Activated T-helper 1 cell treated with anti-CD3 and anti-CD28 coated beads, Interleukin-2, amount 50 U/mL, for 16 hours (primary cell): Measurements from ENCODE around the gene CHRNA10.

Experiments
- DNase-seq, 2 donors: peaks; one replicate each; pipeline ENCODE4 v3.0.0-alpha.2; 2020; ENCODE audit warnings: low read depth in 1 of 2, low spot score in 1 of 2

Gene CHRNA10

DNA sequence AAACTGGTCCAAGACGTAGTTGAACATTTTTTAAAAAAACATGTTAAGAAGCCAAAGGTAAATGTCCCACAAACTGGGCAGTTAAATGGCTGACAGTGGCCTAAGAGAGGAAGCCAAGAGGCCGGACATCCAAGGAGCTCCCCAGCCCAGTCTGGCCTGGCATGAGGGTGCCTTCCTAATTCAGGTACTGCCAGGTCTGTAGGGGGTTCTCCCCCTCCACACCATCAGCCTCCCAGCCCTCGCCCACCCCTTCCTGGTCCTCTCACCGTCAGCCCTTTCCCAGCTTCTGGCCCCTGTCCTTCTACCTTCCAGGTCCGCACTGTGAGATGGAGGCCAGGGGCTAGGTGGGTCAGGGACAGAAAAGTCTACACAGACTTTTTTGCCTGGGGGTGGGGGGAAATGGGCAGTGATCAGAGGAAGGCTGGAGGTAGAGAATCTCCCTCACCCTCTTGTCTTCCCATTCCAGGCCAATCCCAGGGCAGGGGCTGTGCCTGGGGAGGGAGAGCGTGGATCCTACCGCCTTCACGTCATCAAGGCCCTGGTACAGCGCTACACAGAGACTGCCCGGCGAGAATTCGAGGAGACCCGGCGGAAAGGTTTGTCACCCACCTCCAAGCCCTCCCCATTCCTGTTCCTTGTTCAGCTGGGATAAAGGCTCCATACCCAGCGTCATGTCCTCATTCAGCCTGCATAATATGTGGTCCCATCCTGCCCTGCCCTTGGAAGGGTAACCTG lies 35.4 kb downstream of the CHRNA10 start:
- DNase-seq, result no peak

DNA sequence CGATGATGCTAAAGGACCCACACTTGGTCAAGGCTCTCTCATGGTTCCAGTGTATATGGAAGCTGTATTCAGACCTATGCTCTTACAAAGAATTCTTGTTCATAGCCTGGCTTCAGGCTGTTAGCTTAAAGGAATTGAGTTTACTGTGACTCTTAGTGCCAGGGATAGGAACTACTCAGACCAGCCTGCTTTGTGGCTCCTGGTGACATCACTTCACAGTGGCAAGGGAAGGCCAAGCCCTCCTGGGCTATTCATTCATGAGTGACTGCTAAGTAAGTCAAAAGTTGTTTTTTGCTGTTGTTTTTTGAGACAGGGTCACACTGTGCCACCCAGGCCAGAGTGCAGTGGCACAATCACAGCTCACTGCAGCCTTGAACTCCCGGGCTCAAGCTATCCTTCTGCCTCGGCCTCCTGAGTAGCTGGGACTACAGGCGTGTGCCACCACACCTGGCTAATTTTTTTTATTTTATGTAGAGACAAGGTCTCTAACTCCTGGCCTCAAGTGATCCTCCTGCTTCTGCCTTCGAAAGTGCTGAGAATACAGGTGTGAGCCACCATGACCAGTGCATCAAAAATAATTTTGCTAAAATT lies 39.0 kb downstream of the CHRNA10 start:
- DNase-seq, result no peak

DNA sequence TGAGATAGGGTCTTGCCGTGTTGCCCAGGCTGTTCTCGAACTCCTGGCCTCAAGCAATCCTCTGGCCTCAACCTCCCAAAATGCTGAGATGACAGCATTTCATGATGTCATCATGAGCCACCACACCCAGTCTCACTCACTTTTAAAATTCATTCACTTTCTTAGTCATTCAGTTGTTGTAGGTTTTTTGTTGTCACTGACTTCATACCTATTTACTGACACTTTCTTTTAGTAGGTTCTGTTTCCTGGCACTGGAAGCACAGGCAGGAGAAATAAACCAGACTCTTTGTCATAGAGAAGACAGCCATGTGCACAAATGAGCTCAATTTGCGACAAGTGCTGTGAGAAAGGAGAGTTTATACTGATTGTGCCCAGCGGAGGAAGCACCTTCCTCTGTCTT lies 39.9 kb downstream of the CHRNA10 start:
- no peak for DNase-seq

DNA sequence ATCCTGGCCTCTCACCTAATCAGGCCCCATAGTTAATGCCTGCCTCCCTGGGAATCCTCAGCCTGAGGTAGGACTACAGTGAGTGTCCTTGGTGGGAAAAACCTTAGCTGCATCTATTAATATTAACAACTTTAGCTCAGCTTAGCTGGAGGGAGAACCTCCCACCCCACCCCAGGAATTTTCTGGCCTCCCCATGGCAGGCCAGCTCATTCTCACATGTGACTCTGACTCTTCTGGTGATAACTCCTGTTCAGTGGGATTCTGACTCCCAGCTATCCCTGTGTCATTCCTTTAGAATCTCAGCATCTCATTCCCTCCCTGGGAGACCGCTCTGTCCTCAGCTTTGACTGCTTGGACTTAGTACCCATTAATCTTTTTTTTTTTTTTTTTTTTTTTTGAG lies 43.9 kb downstream of the CHRNA10 start:
- no peak for DNase-seq

DNA sequence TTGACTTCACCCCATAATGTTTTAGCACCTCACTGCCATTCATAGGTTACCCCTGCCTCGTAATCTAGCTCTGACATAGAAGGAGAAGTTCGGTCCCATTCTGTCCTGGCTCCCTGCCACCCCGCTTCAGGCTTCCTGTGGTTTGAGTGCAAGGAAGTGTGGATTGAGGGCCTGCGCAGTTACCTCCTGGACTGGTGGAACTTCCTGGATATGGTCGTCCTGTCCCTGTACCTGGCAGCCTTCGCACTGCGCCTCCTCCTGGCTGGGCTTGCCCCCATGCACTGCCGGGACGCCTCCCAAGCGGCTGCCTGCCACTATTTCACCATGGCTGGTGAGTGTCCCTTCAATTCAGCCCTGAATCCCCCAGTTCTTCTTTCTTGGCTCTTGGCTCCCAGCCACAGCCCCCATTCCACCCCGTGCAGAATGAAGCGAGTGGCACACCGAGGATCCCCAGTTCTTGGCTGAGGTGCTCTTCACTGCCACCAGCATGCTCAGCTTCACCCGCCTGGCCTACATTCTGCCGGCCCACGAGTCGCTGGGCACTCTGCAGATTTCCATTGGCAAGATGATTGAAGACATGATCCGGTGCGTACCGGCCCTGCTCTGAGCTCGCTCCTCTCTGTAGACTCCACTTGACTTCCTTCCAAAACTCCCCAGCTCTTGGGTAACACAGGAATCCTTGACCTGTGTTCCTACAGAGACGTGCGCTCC lies 44.8 kb downstream of the CHRNA10 start:
- no peak for DNase-seq

DNA sequence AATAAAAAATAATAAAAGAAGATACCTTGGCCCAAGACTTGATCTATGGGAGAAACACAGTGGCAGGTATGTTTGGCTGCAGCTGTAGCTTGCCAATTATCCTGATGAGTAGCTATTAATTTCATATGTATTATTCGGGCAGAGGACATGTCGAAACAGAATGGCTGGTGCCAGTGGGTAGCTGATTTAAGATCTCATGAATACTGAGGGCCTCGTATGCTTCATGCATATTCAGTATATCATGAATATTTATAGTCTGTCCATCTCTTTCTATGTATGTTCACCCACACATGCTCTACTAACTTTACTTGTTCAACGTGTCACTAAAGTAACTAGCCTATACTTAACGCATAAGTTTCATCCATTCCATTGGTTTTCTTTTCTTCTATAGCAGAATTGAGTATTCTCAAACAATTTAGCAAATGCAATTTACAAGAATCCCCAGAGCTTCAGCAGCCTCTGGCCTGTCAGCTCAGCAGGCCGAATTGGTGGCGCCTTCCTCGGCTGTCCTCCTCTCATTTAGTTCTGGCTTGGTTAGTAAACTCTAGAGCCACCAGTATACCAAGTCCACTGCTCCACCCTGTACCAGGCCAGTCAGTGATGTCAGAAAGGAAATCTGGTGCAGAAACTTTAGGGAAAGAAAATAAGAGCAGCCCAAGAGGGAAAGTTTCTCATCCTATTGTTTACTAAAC lies 47.3 kb downstream of the CHRNA10 start:
- no peak for DNase-seq

DNA sequence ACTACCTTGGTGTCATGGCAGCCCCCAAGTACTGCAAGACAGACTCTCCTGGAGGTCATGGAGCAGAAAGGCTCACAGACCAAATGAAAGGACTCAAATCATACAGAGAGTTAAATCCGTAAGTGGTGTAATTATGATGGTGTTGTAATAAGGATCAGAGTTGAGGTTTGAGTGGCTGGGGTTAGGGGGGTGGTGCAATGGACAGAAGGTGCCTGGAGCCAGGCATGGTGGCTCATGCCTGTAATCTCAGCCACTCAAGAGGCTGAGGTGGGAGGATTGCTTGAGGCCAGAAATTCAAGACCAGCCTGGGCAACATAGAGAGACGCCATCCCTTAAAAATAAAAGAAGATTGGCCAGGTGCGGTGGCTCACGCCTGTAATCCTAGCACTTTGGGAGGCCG lies 48.1 kb downstream of the CHRNA10 start:
- no peak for DNase-seq

DNA sequence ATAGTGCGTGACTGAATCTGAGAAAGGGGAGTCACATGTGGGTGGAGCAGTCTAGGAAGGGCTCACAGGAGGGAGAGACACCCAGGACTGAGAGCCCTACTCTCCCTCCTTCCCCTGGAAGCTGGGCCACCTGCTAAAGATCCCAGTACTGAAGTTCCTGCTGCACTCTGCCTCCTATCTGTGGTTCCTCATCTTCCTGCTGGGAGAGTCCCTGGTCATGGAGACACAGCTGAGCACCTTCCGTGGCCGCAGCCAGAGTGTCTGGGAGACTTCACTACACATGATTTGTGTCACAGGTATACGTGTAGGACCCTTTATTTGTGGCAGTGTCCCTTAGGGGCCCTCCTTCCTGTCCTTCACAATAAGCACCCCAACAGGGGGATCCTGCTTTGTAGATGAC lies 48.7 kb downstream of the CHRNA10 start:
- no peak for DNase-seq

DNA sequence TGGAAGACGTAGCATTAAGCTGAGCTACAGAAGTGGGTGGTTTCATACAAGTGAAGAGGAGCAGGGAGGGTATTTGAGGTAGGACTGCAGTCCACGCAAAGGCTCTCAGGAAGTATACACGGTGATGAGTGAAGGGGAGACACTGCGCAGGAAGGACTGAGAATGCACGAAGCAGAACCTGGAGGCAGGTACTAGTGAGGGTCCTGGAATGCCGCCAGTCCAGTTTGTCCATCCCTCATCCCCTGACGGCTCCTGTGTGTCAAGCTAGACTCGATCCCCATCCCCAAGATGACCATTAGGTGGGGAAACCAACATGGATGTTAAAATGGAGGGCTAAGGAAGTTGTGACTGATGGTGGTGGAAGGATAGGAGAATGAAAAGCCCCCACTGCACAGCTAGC lies 53.2 kb downstream of the CHRNA10 start:
- DNase-seq, result no peak

DNA sequence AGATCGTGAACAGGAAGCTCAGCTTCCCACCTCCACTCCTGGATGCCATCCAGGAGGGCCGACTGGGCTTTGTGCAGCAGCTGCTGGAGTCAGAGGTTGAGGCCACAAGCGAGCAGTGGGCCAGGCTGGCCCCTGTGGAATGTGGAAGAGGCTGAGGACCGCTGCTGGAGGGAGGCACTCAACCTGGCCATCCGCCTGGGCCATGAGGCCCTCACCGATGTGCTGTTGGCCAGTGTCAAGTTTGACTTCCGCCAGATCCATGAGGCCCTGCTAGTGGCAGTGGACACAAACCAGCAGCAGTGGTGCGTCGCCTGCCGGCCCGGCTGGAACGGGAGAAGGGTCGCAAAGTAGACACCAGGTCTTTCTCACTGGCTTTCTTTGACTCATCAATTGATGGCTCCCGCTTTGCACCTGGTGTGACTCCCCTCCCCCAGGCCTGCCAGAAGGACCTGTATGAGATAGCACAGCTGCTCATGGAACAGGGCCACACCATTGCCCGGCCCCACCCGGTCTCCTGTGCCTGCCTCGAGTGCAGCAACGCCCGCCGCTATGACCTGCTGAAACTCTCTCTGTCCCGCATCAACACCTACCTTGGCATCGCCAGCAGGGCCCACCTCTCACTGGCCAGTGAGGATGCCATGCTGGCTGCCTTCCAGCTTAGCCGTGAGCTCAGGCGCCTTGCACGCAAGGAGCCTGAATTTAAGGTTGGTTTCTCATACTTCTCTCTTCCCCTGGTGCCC lies 54.3 kb downstream of the CHRNA10 start:
- no peak for DNase-seq

DNA sequence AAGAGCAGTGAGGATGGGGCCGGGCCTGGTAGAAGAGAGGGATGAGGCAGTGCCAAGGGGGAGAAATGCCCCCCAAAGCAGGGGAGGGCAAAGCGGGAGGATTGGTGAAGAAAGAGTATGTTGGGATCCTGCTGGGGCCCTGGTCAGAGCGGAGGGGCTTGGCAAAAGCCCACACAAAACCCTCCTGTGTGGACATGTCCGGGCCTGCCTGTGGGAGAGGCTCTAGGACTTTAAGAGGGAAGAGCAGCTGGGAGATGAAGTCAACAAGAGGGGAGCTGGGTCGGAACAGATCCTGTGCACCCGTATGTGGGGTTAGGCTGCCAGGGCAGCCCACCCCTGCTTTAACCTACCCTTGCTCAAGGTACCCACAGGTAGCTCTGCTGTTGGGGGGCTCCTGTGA lies 55.2 kb downstream of the CHRNA10 start:
- no peak for DNase-seq
